ENCODE results near the gene TOMM20.
"Not testable (repeated sequence)": the region's sequence is repeated elsewhere in the genome, so short reads cannot be mapped to it uniquely, and the experiment has no call there.

Gene TOMM20

DNA sequence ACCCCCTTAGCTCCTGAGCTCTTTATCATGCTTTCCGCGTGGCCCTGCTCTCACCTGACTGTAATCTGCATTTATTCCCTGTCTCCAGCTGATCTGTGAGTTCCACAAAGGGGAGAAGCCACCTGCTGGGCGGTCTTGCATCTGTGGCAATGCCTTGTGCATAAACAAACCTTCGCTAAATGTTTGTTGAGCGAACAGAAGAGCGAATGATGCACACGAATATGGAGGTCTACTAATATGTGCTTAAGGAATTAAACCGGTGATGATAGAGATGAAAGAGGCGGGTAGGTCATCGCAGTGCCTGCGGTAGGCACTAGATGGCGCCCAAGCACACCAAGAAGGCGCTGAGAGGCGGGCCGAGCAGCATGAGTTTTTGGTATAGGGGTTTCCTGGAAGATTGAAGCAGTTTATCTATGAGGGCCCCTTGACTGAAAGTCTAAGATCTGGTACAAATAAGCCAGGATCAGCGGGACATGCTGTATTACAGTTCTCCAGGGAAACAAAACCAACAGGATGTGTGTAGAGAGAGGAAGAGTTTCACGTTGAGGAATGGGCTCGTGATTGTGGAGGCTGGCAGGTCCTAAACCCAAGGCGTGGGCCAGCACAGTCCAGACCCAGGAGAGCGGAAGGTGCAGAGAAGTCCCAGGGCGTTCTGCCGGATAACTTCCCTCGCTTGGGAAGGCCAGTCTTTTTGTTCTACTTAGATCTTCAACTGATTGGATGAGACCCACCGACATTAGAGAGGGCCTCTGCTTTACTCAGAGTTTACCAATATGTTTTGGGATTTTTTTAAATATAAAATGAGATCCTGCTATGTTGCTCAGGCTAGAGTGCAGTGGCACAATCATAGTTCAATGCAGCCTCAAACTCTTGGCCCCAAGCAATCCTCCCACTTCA, 34.7 kb downstream of the TOMM20 start:
- no peaks in the 10 kb centered on the region for H3K27me3 ChIP-seq (ENCODE audit: insufficient read depth, low read length)
- H3K4me3 ChIP-seq (ENCODE audit: low read length) = peak overlapping the region; percentile 13
- H3K4me1 ChIP-seq (ENCODE audit: insufficient read depth, low read length) = peaks cover 16% of the 10 kb centered on the region
- no peaks in the 10 kb centered on the region for H3K9me3 ChIP-seq (ENCODE audit: low read length)
- no peak overlapping the region for H2AFZ ChIP-seq (ENCODE audit: low read depth, low read length)
- no peaks in the 10 kb centered on the region for H3K36me3 ChIP-seq (ENCODE audit: insufficient read depth, low read length)

DNA sequence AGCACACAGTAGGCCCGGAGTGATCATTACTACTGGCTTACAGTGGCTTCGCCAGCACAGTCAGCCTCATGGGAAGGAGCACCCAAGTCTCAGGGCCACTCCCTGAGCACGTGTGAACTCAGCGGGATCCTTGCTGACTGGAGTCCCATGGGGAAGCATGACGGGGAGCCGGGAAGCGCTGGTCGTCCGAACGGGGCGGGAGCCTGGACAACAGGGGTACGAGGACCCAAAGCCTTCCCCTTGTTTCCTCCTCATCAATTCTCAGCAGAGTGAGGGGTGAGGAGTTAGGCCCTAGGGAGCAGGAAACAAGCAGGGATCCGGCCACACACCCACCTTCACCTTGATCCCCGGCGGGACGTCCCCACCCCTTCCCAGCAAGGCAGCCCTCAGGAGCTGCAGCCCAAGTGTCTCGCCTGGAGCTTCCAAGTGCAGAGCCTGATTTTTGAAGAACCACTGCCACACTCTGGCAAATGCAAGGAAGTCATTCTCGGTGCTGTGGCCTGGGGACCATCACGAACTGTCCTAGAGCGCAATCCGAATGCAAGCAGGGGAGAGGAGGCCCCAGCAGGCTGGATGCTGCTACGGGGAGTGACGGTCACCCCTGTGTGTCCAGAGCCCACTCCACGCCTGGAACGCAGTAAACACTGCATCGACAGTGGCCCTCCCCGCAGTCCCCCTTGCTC, 35.5 kb downstream of the TOMM20 start:
- no peaks in the 10 kb centered on the region for H3K36me3 ChIP-seq (ENCODE audit: insufficient read depth, low read length)
- H3K4me3 ChIP-seq (ENCODE audit: low read length) = peak overlapping the region; percentile 13
- H3K27me3 ChIP-seq (ENCODE audit: insufficient read depth, low read length) = no peaks in the 10 kb centered on the region
- H3K4me1 ChIP-seq (ENCODE audit: insufficient read depth, low read length) = peaks cover 16% of the 10 kb centered on the region
- H3K9me3 ChIP-seq (ENCODE audit: low read length) = no peaks in the 10 kb centered on the region
- H2AFZ ChIP-seq (ENCODE audit: low read depth, low read length) = no peak overlapping the region

DNA sequence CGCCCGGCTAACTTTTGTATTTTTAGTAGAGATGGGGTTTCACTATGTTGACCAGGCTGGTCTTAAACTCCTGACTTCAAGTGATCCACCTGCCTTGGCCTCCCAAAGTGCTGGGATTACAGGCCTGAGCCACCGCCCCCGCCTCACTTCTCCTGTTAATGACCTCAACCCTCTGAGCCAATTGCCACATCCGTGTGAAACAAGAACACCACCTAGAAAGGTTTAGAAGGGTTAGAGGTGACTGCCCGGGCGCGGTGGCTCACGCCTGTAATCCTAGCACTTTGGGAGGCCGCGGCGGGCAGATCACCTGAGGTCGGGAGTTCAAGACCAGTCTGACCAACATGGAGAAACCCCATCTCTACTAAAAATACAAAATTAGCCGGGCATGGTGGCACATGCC, 36.2 kb downstream of the TOMM20 start:
- not testable (repeated sequence) for H3K4me3 ChIP-seq (ENCODE audit: low read length); H2AFZ ChIP-seq (ENCODE audit: low read depth, low read length); H3K27me3 ChIP-seq (ENCODE audit: insufficient read depth, low read length); H3K36me3 ChIP-seq (ENCODE audit: insufficient read depth, low read length); H3K9me3 ChIP-seq (ENCODE audit: low read length)
- H3K4me1 ChIP-seq (ENCODE audit: insufficient read depth, low read length) = peaks cover 16% of the 10 kb centered on the region

DNA sequence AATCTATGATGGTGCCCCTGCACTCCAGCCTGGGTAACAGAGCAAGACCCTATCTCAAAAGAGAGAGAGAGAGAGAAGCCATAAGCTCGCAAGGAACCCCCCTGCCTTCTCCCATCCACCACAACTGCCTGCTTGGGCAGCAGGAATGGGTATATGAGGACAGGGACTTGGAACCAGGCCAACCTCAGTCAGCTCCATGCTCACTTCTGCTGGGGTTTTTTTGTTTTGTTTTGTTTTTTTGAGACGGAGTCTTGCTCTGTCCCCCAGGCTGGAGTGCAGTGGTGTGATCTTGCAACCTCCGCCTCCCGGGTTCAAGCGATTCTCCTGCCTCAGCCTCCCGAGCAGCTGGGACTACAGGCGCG, 36.6 kb downstream of the TOMM20 start:
- H2AFZ ChIP-seq (ENCODE audit: low read depth, low read length); H3K9me3 ChIP-seq (ENCODE audit: low read length); H3K4me3 ChIP-seq (ENCODE audit: low read length); H3K27me3 ChIP-seq (ENCODE audit: insufficient read depth, low read length); H3K36me3 ChIP-seq (ENCODE audit: insufficient read depth, low read length): not testable (repeated sequence)
- H3K4me1 ChIP-seq (ENCODE audit: insufficient read depth, low read length) = peaks cover 16% of the 10 kb centered on the region

DNA sequence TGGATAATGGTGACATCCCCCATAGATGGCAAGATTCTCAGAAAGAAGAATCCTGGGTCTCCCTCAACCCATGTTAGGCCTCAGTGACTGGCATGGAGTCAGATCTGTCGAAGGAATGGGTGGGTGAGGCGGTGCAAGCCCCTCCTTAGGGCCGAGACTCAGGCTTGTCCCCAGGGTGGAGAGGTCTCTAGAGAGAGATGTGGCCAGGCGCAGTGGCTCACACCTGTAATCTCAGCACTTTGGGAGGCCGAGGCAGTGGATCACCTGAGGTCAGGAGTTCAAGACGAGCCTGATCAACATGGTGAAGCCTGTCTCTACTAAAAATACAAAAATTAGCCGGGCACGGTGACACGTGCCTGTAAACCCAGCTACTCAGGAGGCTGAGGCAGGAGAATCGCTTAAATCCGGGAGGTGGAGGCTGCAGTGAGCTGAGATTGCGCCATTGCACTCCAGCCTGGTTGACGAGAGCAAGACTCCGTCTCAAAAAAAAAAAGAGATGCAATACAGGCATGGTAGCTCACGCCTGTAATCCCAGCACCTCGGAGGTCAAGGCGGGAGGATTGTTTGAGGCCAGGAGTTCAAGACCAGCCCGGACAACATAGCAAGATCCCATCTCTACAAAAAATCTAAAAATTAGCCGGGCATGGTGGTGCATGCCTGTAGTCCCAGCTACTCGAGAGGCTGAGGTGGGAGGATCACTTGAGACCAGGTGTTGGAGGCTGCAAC, 37.2 kb downstream of the TOMM20 start:
- H3K4me1 ChIP-seq (ENCODE audit: insufficient read depth, low read length) = peaks cover 16% of the 10 kb centered on the region
- not testable (repeated sequence) for H3K27me3 ChIP-seq (ENCODE audit: insufficient read depth, low read length); H2AFZ ChIP-seq (ENCODE audit: low read depth, low read length); H3K9me3 ChIP-seq (ENCODE audit: low read length); H3K36me3 ChIP-seq (ENCODE audit: insufficient read depth, low read length); H3K4me3 ChIP-seq (ENCODE audit: low read length)

DNA sequence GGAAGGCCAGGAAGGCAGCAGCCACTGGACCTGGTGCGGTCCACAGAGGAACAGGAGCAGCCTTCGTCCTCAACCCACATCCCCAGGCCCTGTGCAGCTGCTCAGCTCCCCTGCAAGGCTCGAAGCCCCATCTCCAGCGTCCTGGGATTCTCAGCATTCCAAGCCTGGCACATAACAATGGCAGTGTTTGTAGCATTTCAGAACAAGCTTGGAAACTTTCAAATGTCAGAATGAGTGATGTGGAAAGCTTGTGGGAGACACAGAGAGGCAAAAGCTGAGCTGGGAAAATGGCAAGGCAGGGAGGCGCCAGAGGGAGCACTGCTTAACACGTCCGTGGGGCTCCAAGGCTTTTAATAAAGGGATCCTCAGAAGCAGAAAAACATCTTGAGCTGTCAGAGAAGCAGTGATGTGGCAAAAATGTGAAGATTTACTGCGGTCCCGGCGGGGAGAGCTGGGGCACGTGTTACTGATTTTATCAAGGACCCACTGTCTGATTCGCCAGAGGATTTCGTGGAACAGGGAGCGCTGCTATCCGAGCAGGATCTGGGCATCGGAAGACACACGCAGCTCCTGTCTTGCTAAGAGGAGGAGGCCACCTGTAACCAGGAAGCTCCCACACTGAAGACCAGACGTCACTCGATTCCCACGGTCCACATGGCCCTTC, 38.1 kb downstream of the TOMM20 start:
- Histone ChIP-seq H3K4me3 (ENCODE audit: low read length) (no peak overlapping the region), H3K9me3 (ENCODE audit: low read length) (no peaks in the 10 kb centered on the region), H3K27me3 (ENCODE audit: insufficient read depth, low read length) (no peaks in the 10 kb centered on the region), H3K36me3 (ENCODE audit: insufficient read depth, low read length) (no peaks in the 10 kb centered on the region), H2AFZ (ENCODE audit: low read depth, low read length) (peak overlapping the region; percentile 19), H3K4me1 (ENCODE audit: insufficient read depth, low read length) (peaks cover 16% of the 10 kb centered on the region)

DNA sequence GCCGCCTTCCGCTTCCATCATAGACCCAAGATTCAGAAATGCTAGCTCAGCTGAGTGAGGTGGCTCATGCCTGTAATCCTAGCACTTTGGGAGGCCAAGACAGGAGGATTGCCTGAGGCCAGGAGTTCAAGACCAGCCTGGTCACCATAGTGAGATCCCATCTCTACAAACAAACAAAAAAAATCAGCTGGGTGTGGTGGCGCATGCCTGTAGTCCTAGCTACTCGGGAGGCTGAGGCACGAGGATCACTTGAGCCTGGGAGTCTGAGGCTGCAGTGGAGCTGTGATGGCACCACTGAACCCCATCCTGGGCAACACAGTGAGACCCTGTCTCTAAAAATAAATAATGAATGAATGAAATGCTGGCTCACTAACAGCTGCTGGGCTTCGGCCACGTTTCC, 39.7 kb downstream of the TOMM20 start:
- Histone ChIP-seq H3K4me3 (ENCODE audit: low read length) (no peak overlapping the region), H3K36me3 (ENCODE audit: insufficient read depth, low read length) (no peaks in the 10 kb centered on the region), H2AFZ (ENCODE audit: low read depth, low read length) (no peak overlapping the region)

DNA sequence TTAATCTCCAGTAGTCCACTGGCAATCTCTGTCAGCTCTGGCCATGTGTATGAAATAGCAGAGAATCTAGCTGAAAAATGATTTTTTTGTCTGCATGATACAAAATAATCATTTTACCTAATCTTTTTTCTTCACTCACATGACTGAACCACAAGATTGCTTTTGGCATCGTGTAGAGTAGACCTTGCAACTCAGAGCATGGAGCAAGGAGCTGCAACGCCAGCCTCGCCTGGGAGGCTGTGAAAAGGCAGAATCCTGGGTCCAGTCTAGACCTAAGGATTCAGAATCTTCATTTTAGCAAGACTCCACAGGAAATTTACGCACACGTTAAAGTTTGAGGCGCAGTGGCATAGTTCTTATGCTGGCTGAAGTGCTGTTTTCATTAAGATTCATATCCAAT, 40.2 kb downstream of the TOMM20 start:
- no peaks in the 10 kb centered on the region for H3K36me3 ChIP-seq (ENCODE audit: insufficient read depth, low read length)
- H2AFZ ChIP-seq (ENCODE audit: low read depth, low read length) = no peak overlapping the region
- H3K4me3 ChIP-seq (ENCODE audit: low read length) = no peak overlapping the region
- no peaks in the 10 kb centered on the region for H3K9me3 ChIP-seq (ENCODE audit: low read length)
- no peaks in the 10 kb centered on the region for H3K27me3 ChIP-seq (ENCODE audit: insufficient read depth, low read length)
- H3K4me1 ChIP-seq (ENCODE audit: insufficient read depth, low read length) = peaks cover 19% of the 10 kb centered on the region

More for the DNA sequence above, 39.7 kb downstream of the TOMM20 start:
- peaks cover 20% of the 10 kb centered on the region for H3K4me1 ChIP-seq (ENCODE audit: insufficient read depth, low read length)
- H3K27me3 ChIP-seq (ENCODE audit: insufficient read depth, low read length) = no peaks in the 10 kb centered on the region
- no peaks in the 10 kb centered on the region for H3K9me3 ChIP-seq (ENCODE audit: low read length)

DNA sequence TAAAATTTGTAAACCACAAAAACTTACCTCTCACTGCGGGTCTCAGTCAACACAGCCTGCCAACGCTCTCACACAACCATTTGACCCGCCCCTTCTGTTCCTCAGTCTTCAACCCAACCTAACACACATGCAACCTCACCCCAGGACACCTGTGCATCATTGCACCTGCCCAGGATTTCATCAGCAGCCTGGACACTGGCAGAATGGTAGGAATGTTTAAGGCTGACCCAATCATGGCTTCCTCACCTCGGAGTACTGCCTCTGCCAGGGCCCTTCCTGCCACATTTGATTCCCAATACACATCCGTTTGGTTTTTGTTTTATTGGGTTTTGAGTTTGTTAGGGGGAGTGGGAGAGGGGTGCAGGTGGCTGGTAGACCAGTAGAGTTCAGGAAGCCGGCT, 40.7 kb downstream of the TOMM20 start:
- peaks cover 24% of the 10 kb centered on the region for H3K4me1 ChIP-seq (ENCODE audit: insufficient read depth, low read length)
- no peak overlapping the region for H2AFZ ChIP-seq (ENCODE audit: low read depth, low read length)
- no peak overlapping the region for H3K4me3 ChIP-seq (ENCODE audit: low read length)
- H3K27me3 ChIP-seq (ENCODE audit: insufficient read depth, low read length) = no peaks in the 10 kb centered on the region
- no peaks in the 10 kb centered on the region for H3K9me3 ChIP-seq (ENCODE audit: low read length)
- no peaks in the 10 kb centered on the region for H3K36me3 ChIP-seq (ENCODE audit: insufficient read depth, low read length)

DNA sequence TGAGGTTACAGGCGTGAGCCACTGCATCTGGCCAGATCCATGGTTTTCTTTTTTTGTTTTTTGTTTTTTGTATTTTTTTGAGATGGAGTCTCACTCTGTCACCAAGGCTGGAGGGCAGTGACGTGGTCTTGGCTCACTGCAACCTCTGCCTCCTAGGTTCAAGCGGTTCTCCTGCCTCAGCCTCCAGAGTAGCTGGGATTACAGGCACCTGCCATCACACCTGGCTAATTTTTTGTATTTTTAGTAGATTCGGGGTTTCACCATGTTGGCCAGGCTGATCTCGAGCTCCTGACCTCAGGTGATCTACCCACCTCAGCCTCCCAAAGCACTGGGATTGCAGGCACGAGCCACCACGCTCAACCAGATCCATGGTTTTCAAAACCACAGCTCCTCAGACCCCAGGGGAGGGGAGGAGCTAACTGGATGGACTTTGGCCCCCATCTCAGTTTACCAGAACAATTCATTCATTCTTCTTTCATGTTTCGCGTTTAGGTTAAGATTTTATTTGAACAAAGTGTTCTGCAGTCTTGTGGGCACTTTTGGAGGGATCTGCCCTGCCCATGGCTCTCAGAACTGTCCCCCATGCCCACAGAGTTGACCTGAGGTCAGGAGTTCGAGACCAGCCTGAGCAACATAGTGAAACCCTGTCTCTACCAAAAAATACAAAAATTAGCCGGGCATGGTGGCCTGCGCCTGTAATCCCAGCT, 43.1 kb downstream of the TOMM20 start:
- not testable (repeated sequence) for H2AFZ ChIP-seq (ENCODE audit: low read depth, low read length); H3K36me3 ChIP-seq (ENCODE audit: insufficient read depth, low read length); H3K9me3 ChIP-seq (ENCODE audit: low read length); H3K27me3 ChIP-seq (ENCODE audit: insufficient read depth, low read length); H3K4me3 ChIP-seq (ENCODE audit: low read length)
- H3K4me1 ChIP-seq (ENCODE audit: insufficient read depth, low read length) = peaks cover 17% of the 10 kb centered on the region

DNA sequence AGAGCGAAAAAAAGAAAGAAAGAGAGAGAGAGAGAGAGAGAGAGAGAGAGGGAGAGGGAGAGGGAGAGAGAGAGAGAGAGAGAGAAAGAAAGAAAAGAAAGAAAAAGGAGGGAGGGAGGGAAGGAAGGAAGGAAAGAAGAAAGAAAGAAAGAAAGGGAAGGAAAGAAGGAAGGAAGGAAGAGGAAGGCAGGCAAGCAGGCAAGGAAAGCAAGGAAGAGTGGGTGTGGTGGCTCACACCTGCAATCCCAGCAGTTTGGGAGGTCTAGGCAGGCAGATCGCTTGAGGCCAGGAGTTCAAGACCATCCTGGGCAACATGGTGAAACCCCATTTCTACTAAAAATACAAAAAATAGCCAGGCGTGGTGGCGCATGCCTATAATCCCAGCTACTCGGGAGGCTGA, 47.8 kb downstream of the TOMM20 start:
- H3K36me3 ChIP-seq (ENCODE audit: insufficient read depth, low read length); H3K27me3 ChIP-seq (ENCODE audit: insufficient read depth, low read length); H2AFZ ChIP-seq (ENCODE audit: low read depth, low read length); H3K9me3 ChIP-seq (ENCODE audit: low read length); H3K4me3 ChIP-seq (ENCODE audit: low read length): not testable (repeated sequence)
- peaks cover 13% of the 10 kb centered on the region for H3K4me1 ChIP-seq (ENCODE audit: insufficient read depth, low read length)

DNA sequence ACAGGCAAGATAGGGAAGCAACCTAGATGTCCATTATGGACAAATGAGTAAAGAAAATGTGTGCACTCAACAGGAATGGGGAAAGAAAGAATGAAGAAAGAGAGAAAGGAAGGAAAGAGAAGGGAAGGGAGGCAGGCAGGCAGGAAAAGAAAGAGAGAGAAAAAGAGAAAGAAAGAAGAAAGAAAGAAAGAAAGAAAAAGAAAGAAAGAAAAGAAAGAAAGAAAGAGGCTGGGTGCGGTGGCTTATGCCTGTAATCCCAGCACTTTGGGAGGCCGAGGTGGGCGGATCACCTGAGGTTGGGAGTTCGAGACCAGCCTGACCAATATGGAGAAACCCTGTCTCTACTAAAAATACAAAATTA, 48.4 kb downstream of the TOMM20 start:
- not testable (repeated sequence) for H3K36me3 ChIP-seq (ENCODE audit: insufficient read depth, low read length); H3K27me3 ChIP-seq (ENCODE audit: insufficient read depth, low read length); H3K9me3 ChIP-seq (ENCODE audit: low read length); H3K4me3 ChIP-seq (ENCODE audit: low read length); H2AFZ ChIP-seq (ENCODE audit: low read depth, low read length)
- H3K4me1 ChIP-seq (ENCODE audit: insufficient read depth, low read length) = peaks cover 14% of the 10 kb centered on the region

Data from neuron (in vitro differentiated cells).